GM13976 (cell line): ENCODE measurements around the gene PODXL2.
"Not testable (repeated sequence)": the region's sequence is repeated elsewhere in the genome, so short reads cannot be mapped to it uniquely, and the experiment has no call there.

Experiments
- DNase-seq: peaks from one replicate; pipeline ENCODE4 v3.0.0; 2012; ENCODE audit warnings: low spot score
- CTCF ChIP-seq: IDR thresholded peaks from 2 replicates; pipeline ENCODE4 v1.5.1; 2012; ENCODE audit warnings: borderline replicate concordance, mild to moderate bottlenecking; ENCODE audit not compliant: insufficient read depth; ENCODE audit errors: extremely low read depth, missing control alignments, control extremely low read depth
- in situ Hi-C: fragments of 300-500 bp; cut with MboI; formaldehyde crosslinking; loops from one replicate; pipeline ENCODE4 v1.12.0; 2022; ENCODE audit warnings: low sequenced_read_pairs, mixed read lengths, inconsistent platforms; ENCODE audit not compliant: unreplicated experiment

PODXL2 gene

GRCh38 chr3:127698691-127699415 is 69.9 kb downstream of the PODXL2 start:
- DNase-seq = no peak
- in situ Hi-C loops = no loop called here
- TF ChIP-seq CTCF = no peak

- no peak for DNase-seq
- TF ChIP-seq CTCF = no peak
- in situ Hi-C loops = no loop called here
These were observed 70.7 kb downstream of the PODXL2 start for GRCh38 chr3:127699416-127700300.

- no peak for DNase-seq
- no peak for TF ChIP-seq CTCF
- in situ Hi-C loops = no loop called here
These were observed 71.4 kb downstream of the PODXL2 start for GRCh38 chr3:127700406-127700805.

GRCh38 chr3:127701280-127701911 is 72.4 kb downstream of the PODXL2 start:
- in situ Hi-C loops = no loop called here
- TF ChIP-seq CTCF = no peak
- DNase-seq = no peak

- in situ Hi-C loops = no loop called here
- no peak for DNase-seq
- TF ChIP-seq CTCF = no peak
These were observed 73.2 kb downstream of the PODXL2 start for GRCh38 chr3:127702151-127702578.

- in situ Hi-C loops, DNase-seq: not testable (repeated sequence)
These were observed 75.9 kb downstream of the PODXL2 start for GRCh38 chr3:127704840-127705239.
